Measurements from ENCODE around the gene ZNF557. TPM values are rescaled to one million over a fixed set of nuclear protein-coding genes. Genes with fewer than 3 reads are reported as not detected.
"Not testable (repeated sequence)": the region's sequence is repeated elsewhere in the genome, so short reads cannot be mapped to it uniquely, and the experiment has no call there.

Gene ZNF557
- total RNA-seq, 2 experiments from 2014 or later: 16.5 to 16.7 TPM

- H3K27ac Mint-ChIP-seq; H3K4me1 Mint-ChIP-seq (ENCODE audit: low read depth); POLR2A ChIA-PET; H3K9me3 Mint-ChIP-seq (ENCODE audit: insufficient read depth); H3K27me3 Mint-ChIP-seq (ENCODE audit: low read depth); DNase-seq; H3K4me3 Mint-ChIP-seq; CTCF ChIA-PET; ATAC-seq; H3K36me3 Mint-ChIP-seq (ENCODE audit: low read depth): not testable (repeated sequence)
Measured at GRCh38 chr19:7058576-7058975, 10.9 kb upstream of the ZNF557 start, which contains the start of gene MBD3L3. TSS of gene MBD3L3 (minus strand) at chr19:7058676. CDS start at chr19:7058605, 71 bp downstream.

GRCh38 chr19:7059977-7060376 lies 9.5 kb upstream of the ZNF557 start:
- DNase-seq; H3K9me3 Mint-ChIP-seq (ENCODE audit: insufficient read depth); H3K4me1 Mint-ChIP-seq (ENCODE audit: low read depth); CTCF ChIA-PET; POLR2A ChIA-PET; H3K27ac Mint-ChIP-seq; H3K36me3 Mint-ChIP-seq (ENCODE audit: low read depth); H3K4me3 Mint-ChIP-seq; H3K27me3 Mint-ChIP-seq (ENCODE audit: low read depth): not testable (repeated sequence)
- peak; percentile 34 for ATAC-seq

GRCh38 chr19:7063339-7063738 lies 6.2 kb upstream of the ZNF557 start:
- CTCF ChIA-PET: no interaction called here
- H3K27me3 Mint-ChIP-seq (ENCODE audit: low read depth): no peaks in the 10 kb centered on the region
- DNase-seq: no peak

GRCh38 chr19:7063764-7064418 lies 5.6 kb upstream of the ZNF557 start:
- DNase-seq: peak; percentile 37
- Mint-ChIP-seq H3K36me3 (ENCODE audit: low read depth) (no peaks in the 10 kb centered on the region), H3K9me3 (ENCODE audit: insufficient read depth) (no peaks in the 10 kb centered on the region), H3K4me1 (ENCODE audit: low read depth) (peaks cover 3% of the 10 kb centered on the region), H3K4me3 (no peak overlapping the region), H3K27me3 (ENCODE audit: low read depth) (no peaks in the 10 kb centered on the region), H3K27ac (no peak overlapping the region)
- ATAC-seq: peak; percentile 61
- CTCF ChIA-PET: no interaction called here
- POLR2A ChIA-PET: no interaction called here

More at GRCh38 chr19:7063339-7063738, 6.2 kb upstream of the ZNF557 start:
- Mint-ChIP-seq H3K4me1 (ENCODE audit: low read depth) (no peaks in the 10 kb centered on the region), H3K36me3 (ENCODE audit: low read depth) (no peaks in the 10 kb centered on the region), H3K9me3 (ENCODE audit: insufficient read depth) (no peaks in the 10 kb centered on the region), H3K4me3 (no peak overlapping the region), H3K27ac (no peak overlapping the region)
- peak; percentile 43 for ATAC-seq
- POLR2A ChIA-PET: no interaction called here

GRCh38 chr19:7067122-7067521 lies 2.4 kb upstream of the ZNF557 start:
- CTCF ChIA-PET: interaction anchor here (0.6 kb wide), 1 partner anchor 296 kb away, joined by 3 read pairs; no protein-coding TSS in a partner anchor
- not testable (repeated sequence) for H3K27ac Mint-ChIP-seq; DNase-seq; H3K9me3 Mint-ChIP-seq (ENCODE audit: insufficient read depth); H3K4me3 Mint-ChIP-seq; H3K27me3 Mint-ChIP-seq (ENCODE audit: low read depth); ATAC-seq
- peaks cover 16% of the 10 kb centered on the region for H3K36me3 Mint-ChIP-seq (ENCODE audit: low read depth)
- peaks cover 17% of the 10 kb centered on the region for H3K4me1 Mint-ChIP-seq (ENCODE audit: low read depth)
- POLR2A ChIA-PET: interaction anchor here (0.7 kb wide), 1 partner anchor 124 kb away, joined by 3 read pairs; no protein-coding TSS in a partner anchor

- POLR2A ChIA-PET: interaction anchor here (0.7 kb wide), 1 partner anchor 125 kb away, joined by 3 read pairs; no protein-coding TSS in a partner anchor
- peaks cover 17% of the 10 kb centered on the region for H3K4me1 Mint-ChIP-seq (ENCODE audit: low read depth)
- no peak overlapping the region for H3K27ac Mint-ChIP-seq
- H3K36me3 Mint-ChIP-seq (ENCODE audit: low read depth): peaks cover 22% of the 10 kb centered on the region
- H3K27me3 Mint-ChIP-seq (ENCODE audit: low read depth): no peaks in the 10 kb centered on the region
- CTCF ChIA-PET: interaction anchor here (0.6 kb wide), 1 partner anchor 296 kb away, joined by 3 read pairs; no protein-coding TSS in a partner anchor
- no peak for ATAC-seq
- no peaks in the 10 kb centered on the region for H3K9me3 Mint-ChIP-seq (ENCODE audit: insufficient read depth)
- H3K4me3 Mint-ChIP-seq: no peak overlapping the region
- DNase-seq: no peak
Measured at GRCh38 chr19:7067716-7068115, 1.8 kb upstream of the ZNF557 start.

GRCh38 chr19:7068599-7068998 lies 904 bp upstream of the ZNF557 start:
- Mint-ChIP-seq H3K36me3 (ENCODE audit: low read depth) (peaks cover 28% of the 10 kb centered on the region), H3K4me3 (peak overlapping the region; percentile 92), H3K27me3 (ENCODE audit: low read depth) (no peaks in the 10 kb centered on the region), H3K27ac (peak overlapping the region; percentile 97), H3K4me1 (ENCODE audit: low read depth) (peaks cover 17% of the 10 kb centered on the region), H3K9me3 (ENCODE audit: insufficient read depth) (no peaks in the 10 kb centered on the region)
- ATAC-seq: no peak
- ChIA-PET POLR2A (interaction anchor here (0.7 to 2.8 kb wide), 3 partner anchors 31 to 875 kb away, joined by 3 to 23 read pairs (median 3); partner anchors contain the start of gene TIMM44), CTCF (interaction anchor here (0.9 to 1.5 kb wide), 7 partner anchors 15 to 330 kb away, joined by 3 to 6 read pairs (median 3); no protein-coding TSS in a partner anchor)
- no peak for DNase-seq

GRCh38 chr19:7069904-7070226 lies 362 bp downstream of the ZNF557 start:
- CTCF ChIA-PET: interaction anchor here (1.2 to 1.5 kb wide), 6 partner anchors 14 to 282 kb away, joined by 3 to 6 read pairs (median 4); no protein-coding TSS in a partner anchor
- no peak for DNase-seq
- Mint-ChIP-seq H3K9me3 (ENCODE audit: insufficient read depth) (no peaks in the 10 kb centered on the region), H3K27me3 (ENCODE audit: low read depth) (no peaks in the 10 kb centered on the region), H3K4me3 (peak overlapping the region; percentile 92), H3K4me1 (ENCODE audit: low read depth) (peaks cover 20% of the 10 kb centered on the region), H3K27ac (peak overlapping the region; percentile 97), H3K36me3 (ENCODE audit: low read depth) (peaks cover 41% of the 10 kb centered on the region)
- POLR2A ChIA-PET: interaction anchor here (0.5 to 2.8 kb wide), 10 partner anchors 10 to 279 kb away, joined by 3 to 23 read pairs (median 3); partner anchors contain the start of gene ARHGEF18
- no peak for ATAC-seq

- Mint-ChIP-seq H3K27me3 (ENCODE audit: low read depth) (no peaks in the 10 kb centered on the region), H3K4me3 (no peak overlapping the region), H3K9me3 (ENCODE audit: insufficient read depth) (peaks cover 5% of the 10 kb centered on the region), H3K27ac (no peak overlapping the region), H3K4me1 (ENCODE audit: low read depth) (peaks cover 20% of the 10 kb centered on the region), H3K36me3 (ENCODE audit: low read depth) (peaks cover 67% of the 10 kb centered on the region)
- CTCF ChIA-PET: interaction anchor here (0.8 kb wide), 1 partner anchor 123 kb away, joined by 3 read pairs; no protein-coding TSS in a partner anchor
- POLR2A ChIA-PET: no interaction called here
- no peak for ATAC-seq
- no peak for DNase-seq
Measured at GRCh38 chr19:7072541-7072940, 3.0 kb downstream of the ZNF557 start.

GRCh38 chr19:7074705-7075282 lies 5.3 kb downstream of the ZNF557 start:
- H3K27ac Mint-ChIP-seq: no peak overlapping the region
- CTCF ChIA-PET: no interaction called here
- DNase-seq (no peak), ATAC-seq (no peak)
- no peak overlapping the region for H3K4me3 Mint-ChIP-seq
- POLR2A ChIA-PET: no interaction called here
- peaks cover 88% of the 10 kb centered on the region for H3K36me3 Mint-ChIP-seq (ENCODE audit: low read depth)
- no peaks in the 10 kb centered on the region for H3K27me3 Mint-ChIP-seq (ENCODE audit: low read depth)
- peaks cover 23% of the 10 kb centered on the region for H3K9me3 Mint-ChIP-seq (ENCODE audit: insufficient read depth)
- H3K4me1 Mint-ChIP-seq (ENCODE audit: low read depth): peaks cover 15% of the 10 kb centered on the region

- ChIA-PET CTCF (no interaction called here), POLR2A (no interaction called here)
- H3K4me3 Mint-ChIP-seq: no peak overlapping the region
- H3K36me3 Mint-ChIP-seq (ENCODE audit: low read depth): peaks cover 89% of the 10 kb centered on the region
- DNase-seq (no peak), ATAC-seq (no peak)
- H3K27me3 Mint-ChIP-seq (ENCODE audit: low read depth): no peaks in the 10 kb centered on the region
- peaks cover 5% of the 10 kb centered on the region for H3K4me1 Mint-ChIP-seq (ENCODE audit: low read depth)
- H3K27ac Mint-ChIP-seq: no peak overlapping the region
- H3K9me3 Mint-ChIP-seq (ENCODE audit: insufficient read depth): peaks cover 33% of the 10 kb centered on the region
Measured at GRCh38 chr19:7076151-7076550, 6.6 kb downstream of the ZNF557 start.

GRCh38 chr19:7078008-7078407 lies 8.5 kb downstream of the ZNF557 start:
- no peak overlapping the region for H3K27ac Mint-ChIP-seq
- H3K9me3 Mint-ChIP-seq (ENCODE audit: insufficient read depth): peaks cover 39% of the 10 kb centered on the region
- no peak for ATAC-seq
- ChIA-PET CTCF (no interaction called here), POLR2A (no interaction called here)
- H3K36me3 Mint-ChIP-seq (ENCODE audit: low read depth): peaks cover 96% of the 10 kb centered on the region
- no peak for DNase-seq
- no peak overlapping the region for H3K4me3 Mint-ChIP-seq
- H3K4me1 Mint-ChIP-seq (ENCODE audit: low read depth): peaks cover 3% of the 10 kb centered on the region
- H3K27me3 Mint-ChIP-seq (ENCODE audit: low read depth): no peaks in the 10 kb centered on the region

Measured in activated CD8-positive, alpha-beta T cell treated with anti-CD3 and anti-CD28 coated beads, Interleukin-2, amount 10 ng/mL, durations not matched to agents 7 days and 5 days (primary cell).